Prostate gland (tissue), 2 donors: Measurements from ENCODE around the gene GNPNAT1.

Source experiments
- CTCF ChIP-seq, 4 experiments: fragments of 200-600 bp in 2 of 4; fragments of 450-650 bp in 2 of 4; sonication (generic) in 2 of 4; IDR thresholded peaks; 1 replicate in 3 of 4; 2 replicates in 1 of 4; pipeline ENCODE4 v1.5.1; 2016 to 2019; ENCODE audit warnings: antibody characterized with exemption in 4 of 4, mild to moderate bottlenecking in 2 of 4, moderate library complexity in 2 of 4
- POLR2A ChIP-seq: fragments of 450-650 bp; IDR thresholded peaks from one replicate; pipeline ENCODE4 v1.6.1; 2016; ENCODE audit warnings: antibody characterized with exemption, mild to moderate bottlenecking
- POLR2AphosphoS5 ChIP-seq: sonication (generic); formaldehyde crosslinking; IDR thresholded peaks from one replicate; pipeline ENCODE4 v1.6.1; 2017; ENCODE audit warnings: antibody characterized with exemption

- TF ChIP-seq CTCF (IDR thresholded peaks at IDR 0.05), result no peak
- no peak for TF ChIP-seq POLR2A
- no peak for TF ChIP-seq POLR2AphosphoS5
Observed at GRCh38 chr14:52735921-52736489, 55.4 kb downstream of the GNPNAT1 start.
